GM20431 (cell line): ENCODE measurements around the gene ELP1.

Source experiments
- in situ Hi-C: fragments of 300-500 bp; cut with MseI, MboI; formaldehyde crosslinking; loops from one replicate; pipeline ENCODE4 v1.15.0; 2020; ENCODE audit warnings: low sequenced_read_pairs; ENCODE audit not compliant: unreplicated experiment

The ELP1 gene

DNA sequence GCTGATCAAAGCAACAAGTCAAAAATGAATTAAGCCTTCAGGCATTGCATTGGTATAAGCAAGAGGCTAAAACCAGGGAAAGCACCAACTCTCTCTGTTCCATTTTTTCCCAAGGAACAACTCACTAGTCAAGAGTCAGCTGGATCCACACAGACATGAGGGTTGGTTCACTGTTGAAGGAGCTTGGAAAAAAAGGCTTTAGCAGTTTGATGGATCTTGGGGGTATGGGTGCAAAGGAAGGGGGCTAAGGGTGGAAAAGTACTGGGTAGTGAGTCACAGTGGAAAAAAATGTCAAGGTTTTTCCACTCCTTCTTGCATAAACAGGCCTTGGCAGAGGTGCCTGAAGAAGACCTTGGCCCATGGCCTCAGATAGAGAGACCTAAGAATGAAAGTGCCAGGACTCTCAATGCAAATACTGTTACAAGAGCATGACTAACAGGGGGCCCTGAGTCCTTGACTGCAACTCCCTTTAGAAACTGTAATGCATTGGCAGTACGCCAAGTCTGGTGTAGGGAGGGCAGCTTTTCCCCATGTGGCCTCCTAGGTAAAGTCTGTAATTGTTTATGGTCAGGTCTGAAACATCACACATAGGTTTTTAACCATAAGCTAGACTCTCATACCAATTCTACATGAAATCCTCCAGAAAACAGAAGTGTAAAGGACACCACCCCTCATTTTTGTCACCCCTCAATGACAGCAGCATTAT, 48.1 kb downstream of the ELP1 start:
- in situ Hi-C loops: no loop called here

DNA sequence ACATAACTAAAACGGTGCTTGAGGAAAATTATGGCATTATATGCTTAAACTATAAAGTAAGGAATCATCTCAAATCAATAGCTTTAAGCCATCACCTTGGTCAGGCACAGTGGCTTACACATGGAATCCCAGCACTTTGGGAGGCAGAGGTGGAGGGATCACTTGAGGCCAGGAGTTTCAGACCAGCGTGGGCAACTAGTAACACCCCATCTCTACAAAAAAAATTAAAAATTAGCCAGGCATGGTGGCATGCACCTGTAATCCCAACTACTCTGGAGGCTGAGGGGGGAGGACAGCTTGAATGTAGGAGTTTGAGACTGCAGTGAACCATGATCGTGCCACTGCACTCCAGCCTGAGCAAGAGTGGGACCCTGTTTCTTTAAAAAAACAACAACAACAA, 49.2 kb downstream of the ELP1 start:
- in situ Hi-C loops: no loop called here

DNA sequence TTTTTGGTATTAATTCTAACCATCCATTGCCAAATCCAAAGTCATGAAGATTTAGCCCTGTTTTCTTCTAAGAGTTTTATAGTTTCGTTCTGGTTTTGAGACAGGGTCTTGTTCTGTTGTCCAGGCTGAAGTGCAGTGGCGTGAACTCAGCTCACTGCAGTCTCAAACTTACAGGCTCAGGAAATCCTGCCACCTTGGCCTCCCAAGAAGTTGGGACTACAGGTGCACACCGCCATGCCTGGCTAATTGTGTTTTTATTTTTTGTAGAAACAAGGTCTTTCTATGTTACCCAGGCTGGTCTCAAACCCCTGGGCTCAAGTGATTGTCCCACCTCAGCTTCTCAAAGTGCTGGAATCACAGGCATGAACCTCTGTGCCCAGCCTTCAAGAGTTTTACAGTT, 50.8 kb downstream of the ELP1 start:
- in situ Hi-C loops: no loop called here

DNA sequence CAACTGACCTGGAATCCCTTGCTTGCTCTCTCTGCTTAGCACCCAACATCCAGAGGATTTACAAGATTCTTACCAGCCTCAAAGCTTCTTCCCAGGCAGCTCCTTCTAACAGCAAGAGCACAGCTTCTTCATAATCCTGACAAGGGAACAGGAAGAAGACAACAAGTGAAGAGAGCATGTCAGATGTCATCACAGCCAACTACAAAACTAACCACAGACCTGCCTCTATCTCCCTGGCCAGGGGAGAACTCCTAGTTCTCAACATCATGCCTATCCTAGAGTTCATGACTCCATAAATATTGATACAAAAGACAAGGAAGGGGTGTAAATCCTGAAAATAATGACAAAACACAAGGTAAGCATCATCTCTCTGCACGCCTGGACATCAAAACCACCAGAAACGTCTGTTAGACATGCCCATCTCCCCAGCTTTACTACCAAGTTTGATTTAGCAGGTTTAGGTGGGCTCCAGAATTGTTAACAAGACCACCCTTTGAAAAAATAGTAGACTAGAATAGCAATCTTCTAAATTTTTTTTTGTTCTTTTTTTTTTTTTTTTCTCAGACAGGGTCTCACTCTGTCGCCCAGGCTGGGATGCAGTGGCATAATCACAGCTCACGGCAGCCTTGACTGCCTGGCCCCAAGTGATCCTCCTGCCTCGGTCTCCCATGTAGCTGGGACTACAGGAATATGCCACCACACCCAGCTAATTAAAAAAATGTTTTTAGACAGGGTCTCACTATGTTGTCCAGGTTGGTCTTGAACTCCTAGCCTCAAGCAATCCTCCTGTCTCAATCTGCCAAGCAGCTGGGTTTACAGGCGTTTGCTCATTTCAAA, 51.7 kb downstream of the ELP1 start:
- in situ Hi-C loops: no loop called here

DNA sequence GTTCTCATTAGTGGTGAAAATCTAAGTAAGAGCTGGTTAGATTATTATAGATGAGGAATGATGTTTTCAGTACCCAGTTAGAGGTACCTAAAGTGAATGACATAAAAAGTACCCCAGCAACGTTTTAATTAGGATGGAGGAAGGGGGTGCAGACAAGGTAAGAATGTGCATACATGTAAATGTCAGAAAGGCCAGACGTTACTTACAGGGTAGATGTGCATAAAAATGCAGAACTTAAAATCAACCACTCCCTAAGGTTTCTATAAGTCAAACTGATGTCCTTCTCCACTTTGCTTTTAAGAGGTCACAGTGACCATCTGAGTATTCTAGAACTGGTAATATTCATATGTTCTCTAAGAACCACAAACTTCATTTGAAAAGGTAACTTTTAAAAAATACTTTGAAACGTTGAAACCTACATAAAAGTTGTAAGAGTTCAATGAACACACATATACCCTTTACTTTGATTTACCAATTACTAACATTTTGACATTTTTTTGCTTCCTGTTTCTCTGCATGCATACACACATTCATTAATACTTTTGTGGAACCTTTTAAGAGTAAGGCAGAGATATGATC, 53.1 kb downstream of the ELP1 start:
- in situ Hi-C loops: no loop called here

DNA sequence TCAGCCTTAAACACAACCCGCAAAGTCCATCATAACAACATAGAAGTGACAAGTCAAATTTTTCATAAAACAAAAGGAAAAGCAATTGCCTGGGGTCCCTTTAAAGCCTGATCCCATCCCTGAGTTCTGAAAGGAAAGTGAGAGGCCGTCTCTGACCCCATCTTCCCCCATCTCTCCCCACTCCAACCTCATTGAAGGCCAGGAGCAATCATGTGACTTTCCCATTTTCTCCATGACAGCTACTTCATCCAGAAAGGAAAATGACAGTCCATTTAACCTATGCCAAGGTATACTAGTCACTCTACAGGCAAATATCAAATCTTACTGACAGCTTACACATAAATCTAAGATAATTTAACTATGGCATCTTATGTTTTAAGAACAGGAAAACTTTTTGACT, 56.4 kb downstream of the ELP1 start:
- in situ Hi-C loops: no loop called here

DNA sequence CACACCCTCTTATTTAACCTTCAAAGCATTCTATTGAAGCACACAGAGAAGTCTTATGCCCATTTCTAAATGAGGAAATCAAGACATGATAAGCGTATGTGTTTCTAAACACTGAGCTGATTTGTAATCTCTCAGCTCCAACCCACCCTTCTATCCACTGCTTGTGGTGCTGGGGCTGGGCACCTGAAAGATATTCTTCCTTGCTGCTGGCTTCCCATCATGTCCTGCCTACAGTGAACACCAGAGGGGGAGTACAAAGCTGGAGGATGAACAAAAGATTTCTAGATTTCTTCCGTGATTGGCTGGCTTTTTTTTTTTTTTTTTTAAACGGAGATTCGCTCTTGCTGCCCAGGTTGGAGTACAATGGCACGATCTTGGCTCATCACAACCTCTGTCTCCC, 57.5 kb downstream of the ELP1 start:
- in situ Hi-C loops: no loop called here

DNA sequence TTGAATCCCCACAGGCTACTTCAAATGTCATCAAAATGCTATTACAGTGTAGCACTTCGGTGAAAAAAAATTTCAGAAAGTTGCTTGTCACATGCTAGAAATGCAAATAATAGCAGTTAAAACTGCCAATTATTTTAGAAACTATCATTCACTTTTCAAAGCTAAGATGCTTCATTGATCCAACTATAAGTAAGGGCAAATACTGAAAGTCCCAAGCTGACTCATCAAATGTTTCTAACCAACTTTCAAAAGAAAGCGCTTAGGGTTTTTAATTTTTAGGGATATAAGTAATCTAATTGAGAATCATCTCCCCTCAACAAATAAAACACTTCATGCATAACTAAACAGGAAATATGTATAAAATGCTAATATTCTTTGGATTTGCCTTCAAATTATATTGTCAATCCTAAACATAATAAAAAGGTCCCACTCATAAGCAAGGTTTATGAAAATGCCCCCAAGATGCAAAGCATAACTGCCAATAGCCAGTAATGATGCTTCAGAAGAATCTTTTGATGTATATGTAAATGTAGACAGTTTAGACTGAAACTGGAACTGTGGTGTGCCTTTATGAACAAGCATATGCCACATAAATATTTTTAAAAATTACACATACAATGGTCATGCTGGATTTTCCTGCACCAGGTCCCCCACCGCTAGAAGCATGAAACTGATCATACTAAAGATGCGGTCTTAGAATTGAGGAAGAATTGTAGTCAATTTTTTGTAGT, 59.7 kb downstream of the ELP1 start:
- in situ Hi-C loops: no loop called here

DNA sequence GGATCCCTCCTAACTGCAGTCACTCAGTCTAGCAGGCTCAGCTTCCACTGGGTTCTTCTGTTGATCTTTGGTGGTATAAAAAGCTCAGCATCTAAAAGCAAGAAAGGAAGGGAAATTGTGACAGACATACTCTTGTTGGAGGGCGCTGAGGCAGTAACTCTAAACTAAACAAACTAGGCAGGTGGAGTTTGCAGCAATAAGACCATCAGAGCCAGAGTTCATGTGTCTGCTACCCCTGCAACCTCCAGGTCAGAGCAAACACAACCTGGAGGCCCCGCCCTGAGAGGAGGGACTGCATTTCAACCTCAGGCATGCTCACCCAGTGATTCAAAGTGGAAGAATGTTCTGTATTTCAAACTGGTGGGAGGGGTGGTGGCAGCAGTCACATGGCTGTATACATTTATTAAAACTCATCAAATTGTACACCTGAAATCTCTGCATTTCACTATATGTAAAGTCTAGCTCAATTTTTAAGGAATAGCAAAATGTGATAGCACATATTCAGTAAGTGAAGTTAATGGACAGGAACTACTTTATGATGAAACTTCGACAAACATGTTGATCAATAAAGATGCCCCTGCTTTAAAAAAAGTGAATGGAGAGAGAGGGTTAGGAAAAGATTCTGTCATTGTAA, 64.7 kb downstream of the ELP1 start:
- in situ Hi-C loops: no loop called here

DNA sequence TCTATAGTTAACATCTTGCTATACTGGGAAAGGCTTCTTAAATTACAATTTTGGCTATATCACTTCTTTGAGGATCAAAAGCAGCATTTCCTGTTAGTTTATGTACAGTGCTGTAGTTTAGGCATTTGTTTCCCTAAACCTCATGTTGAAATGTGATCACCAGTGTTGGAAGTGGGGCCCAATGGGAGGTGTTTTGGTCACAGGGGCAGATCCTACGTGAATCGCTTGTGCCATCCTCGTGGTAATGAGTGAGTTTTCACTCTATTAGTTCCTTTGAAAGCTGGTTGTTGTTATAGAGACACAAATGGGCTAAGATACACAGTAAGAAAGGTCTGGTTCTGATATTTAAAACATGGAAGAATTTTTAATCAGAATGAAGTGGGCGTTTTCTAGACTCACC, 66.1 kb downstream of the ELP1 start:
- in situ Hi-C loops: no loop called here

DNA sequence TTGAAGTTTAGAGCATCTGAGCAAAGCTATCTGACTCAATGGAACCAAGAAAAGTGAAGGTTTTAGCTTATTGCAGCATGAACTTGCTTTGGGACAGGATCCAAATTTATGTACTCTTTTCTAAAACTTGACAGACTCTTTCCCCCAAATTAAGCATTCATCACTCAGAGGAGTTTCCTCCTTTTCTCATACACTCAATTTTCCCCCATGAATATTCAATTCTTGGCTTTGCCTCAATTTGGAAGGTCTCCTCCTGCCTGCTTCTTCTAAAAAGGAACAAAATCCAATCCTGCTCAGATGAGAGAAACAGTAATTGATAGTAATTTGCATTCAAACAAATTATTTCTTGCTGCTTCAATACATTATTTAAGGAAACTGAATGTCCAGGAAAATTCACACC, 66.8 kb downstream of the ELP1 start:
- in situ Hi-C loops: no loop called here

DNA sequence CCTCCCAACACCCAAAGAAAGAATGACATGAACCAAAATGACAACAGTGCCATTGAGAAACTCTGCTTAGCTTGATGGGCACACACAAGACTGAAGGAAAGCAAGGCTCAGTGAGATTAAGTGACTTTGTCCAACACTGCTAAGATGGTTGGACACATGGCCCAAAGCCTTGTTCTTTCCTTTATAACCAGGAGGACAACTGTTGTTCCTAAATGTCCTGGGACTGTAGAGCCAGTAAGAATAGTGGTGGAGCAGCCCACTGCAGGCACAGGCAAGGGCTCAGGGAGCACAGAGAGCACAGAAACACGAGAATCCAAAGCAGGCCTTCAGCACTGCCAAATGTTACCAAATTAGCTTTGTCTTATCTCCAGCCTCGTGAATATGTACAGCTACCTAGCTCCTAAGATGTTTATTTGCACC, 67.9 kb downstream of the ELP1 start:
- in situ Hi-C loops: no loop called here

DNA sequence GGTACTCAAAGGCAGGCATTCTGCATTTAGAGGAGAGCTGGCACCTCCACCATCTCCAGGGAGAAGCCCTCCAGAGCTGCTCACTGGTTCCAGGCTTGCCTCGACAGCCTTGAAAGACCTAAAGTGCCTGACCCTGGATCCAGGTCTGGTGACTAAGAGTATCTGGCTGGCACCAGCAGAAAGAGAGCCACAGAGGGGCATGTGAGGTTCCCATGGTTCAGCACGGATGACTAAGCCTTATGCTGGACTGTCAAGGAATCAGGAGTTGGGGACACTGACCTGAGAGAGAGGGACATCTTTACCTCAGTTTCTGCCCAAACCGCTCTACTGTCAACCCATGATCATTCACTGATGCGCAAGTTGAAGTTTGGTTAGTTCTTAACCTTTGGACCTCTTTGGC, 68.9 kb downstream of the ELP1 start:
- in situ Hi-C loops: no loop called here

DNA sequence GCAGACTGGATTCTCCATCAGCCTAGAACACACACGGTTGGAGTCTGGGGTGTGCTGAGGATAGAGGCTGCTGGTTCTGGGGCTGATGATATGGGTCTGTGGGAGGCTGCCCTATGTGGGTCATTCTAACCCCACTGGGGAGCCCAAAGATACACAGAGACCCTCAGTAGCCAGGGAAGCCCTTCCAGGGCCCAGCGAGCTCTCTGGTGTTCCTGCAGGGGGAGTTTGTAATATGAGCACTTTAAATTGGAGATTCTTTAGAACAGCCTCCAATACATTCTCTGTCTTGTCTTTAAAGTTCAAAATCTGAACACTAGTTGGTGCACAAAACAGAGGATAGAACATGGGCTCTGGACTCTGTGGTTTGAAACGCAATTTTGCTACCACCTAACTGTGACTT, 69.5 kb downstream of the ELP1 start:
- in situ Hi-C loops: no loop called here

DNA sequence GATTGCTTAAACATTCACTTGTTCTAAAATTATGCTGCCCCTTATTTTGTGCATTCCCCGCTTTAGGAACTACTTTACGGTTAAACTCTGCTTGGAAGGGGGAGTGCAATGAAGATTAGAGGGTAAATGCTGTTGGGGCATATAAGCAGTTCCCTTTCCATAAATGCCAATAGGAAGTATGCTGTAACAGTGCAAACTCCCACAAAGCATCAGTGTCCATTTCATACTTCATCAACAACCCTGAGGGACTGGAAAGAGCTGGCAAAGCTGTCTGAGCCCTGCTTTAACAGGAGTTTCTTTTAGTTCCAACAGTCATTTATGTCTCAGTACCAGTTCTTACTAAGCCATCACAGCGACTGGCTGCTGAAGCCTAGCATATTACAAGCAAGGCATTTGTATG, 70.0 kb downstream of the ELP1 start:
- in situ Hi-C loops: no loop called here

DNA sequence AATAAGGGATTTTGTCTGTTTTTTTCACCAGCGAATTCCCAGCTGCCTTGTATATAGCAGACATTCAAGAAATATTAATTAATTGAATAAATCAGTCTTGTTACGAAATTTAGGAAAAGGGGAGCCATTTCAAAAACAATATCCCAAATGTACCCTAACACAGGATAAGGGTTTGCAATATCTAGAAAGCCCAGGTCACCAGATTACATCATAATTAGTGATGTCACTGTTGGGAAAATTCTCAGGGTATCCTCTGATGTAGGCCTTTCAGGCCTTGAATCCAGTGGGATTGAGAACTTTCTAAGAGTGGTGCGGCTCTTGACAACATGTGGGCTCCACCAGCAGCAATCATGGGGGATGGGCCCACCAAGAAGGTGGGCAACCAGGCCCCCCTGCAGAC, 71.9 kb downstream of the ELP1 start, which contains the start of gene ACTL7A:
ACTL7A (plus strand) TSS at position 270 of the 400 bp plus-strand sequence; CDS start at position 327, 57 bp downstream.
- in situ Hi-C loops: no loop called here

DNA sequence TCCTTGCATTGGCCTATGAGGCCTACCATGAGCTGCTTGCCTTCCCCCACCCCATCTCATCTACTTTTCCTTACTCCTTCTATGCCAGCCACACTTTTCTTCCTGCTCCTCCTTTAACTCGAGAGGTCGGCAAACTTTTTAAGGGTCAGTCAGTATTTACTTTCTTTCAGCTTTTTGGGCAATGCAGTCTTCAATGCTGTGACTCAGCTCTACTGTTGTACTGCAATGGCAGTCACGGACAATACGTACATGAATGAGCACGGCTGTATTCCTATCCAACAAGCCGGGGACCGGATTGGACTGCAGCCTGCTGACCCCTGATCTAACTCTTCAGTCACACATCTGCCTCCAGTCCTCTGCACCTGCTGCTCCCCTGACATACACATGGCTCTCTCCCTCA, 72.5 kb downstream of the ELP1 start:
- in situ Hi-C loops: no loop called here

DNA sequence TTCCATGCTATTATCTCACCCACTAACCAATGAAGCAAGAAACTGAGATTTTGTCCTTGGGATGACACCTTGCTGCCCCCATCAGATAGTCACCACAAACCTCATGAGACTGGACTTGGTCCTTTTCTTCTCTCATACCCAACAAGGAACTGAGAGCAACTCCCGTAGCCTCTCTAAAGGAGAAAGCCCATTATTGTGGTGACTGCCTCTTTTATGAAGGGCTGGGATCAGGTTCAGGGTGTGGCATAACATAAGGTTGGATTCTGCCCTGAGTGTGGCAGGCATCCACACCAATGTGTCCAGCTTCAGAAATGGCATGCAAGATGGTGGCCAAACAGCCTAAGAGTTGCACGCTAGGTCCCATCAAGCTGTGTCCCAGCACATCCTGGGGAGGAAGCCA, 73.2 kb downstream of the ELP1 start:
- in situ Hi-C loops: no loop called here

DNA sequence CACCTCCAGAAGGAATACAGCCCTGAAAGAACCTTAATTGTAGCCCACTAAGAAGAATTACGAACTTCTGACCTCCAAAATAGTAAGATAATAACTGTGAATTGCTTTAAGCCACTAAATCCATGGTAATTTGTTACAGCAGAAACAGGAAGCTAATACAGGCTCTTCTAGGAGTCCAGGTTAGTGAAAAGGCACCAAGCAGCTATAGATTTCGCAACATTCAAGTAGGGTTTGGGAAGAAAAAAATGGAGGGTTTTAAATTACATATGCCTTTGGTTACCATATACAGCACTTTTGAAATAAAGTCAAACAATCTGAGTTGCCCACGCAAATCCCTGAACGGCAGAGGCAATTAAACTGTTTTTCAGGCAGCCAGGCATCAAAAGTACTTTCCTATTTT, 73.6 kb downstream of the ELP1 start:
- in situ Hi-C loops: no loop called here

DNA sequence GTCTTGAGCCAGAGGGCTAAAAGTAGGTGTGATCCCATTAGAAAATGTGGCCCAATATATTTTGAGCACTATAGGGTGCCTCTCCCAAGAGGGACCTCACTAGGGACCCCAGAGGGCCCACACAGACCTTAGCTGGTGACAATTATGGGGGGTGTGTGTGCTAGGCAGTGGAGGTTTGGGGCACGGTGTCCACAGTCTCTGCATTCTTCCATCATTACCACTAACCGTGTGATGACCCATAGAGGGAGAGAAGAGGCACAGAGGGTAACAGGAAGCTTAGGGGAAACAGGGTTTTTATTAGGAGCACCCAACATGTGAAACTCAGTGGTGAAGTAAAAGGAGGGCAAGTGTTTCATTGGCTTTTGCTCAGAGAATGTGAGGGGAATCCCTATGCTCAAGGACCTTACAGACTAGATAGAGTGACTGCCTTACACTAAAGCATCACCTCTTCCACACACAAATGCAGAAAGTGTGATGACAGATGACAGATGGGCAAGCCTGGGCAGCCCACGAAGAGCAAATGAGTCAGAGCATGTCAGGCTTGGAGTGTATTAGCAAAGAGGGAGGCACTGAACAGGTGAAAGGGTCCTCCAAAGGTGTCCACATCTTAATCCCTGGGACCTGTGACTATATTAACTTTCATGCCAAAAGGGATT, 74.3 kb downstream of the ELP1 start:
- in situ Hi-C loops: no loop called here
